H4 (cell line): ENCODE data around the gene ZNF831. TPM values are rescaled to one million over a fixed set of nuclear protein-coding genes. Genes with fewer than 3 reads are reported as not detected.

Experiments used
- DNase-seq: peaks from one replicate; pipeline ENCODE4 v3.0.0-alpha.2; 2015; ENCODE audit warnings: low spot score
- total RNA-seq: library from RNA; depleted of rRNA; stranded (reverse); fragments of >200 nt; shearing (Covaris generic); gene quantifications from 2 replicates; pipeline ENCODE4 v1.2.3, GENCODE V29; 2014

The ZNF831 gene
- total RNA-seq, 1 experiment from 2014 or later = not detected

DNA sequence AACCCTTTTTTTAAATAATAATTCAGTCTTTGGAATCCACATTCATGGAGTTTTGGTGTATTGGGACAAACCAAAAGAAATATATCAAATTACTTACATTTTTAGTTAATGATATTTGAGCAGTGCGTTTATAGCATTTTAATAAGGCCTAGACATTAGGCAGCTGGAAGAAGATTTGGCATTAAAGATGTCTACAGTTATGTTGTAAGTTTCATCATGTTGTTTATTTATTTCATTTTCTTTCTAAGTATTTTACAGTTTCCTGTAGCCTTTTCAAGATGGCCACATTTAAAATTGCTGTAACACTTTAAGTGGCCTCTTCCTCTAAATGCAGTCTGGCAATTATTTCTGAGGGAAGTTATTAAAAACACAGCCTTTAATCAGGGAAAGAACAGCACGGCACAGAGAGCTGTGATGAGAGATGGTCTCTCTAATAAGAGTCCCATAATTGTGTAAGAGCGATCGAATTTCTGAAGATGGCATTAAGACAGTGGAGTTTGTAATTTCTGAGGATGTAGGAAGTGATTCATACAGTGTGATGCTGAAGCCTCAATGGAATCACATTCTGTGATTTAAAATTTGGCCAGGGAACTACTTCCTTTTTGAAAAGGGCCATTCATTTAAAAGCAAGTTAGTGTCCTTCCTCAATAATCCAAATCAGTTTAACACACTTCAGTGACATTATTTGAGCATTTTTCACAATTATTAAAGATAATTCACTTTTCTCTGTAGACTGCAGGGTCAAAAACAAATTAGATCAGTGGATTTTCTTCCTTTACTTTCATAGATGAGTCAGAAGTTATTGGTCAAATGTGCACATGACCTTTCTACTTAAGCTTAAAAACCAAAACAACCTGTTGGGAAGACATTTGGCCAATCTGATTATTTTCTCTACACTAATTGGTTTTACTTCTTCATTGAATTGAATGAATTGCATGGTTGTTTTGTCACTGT is 84.4 kb downstream of the ZNF831 start:
- no peak for DNase-seq

DNA sequence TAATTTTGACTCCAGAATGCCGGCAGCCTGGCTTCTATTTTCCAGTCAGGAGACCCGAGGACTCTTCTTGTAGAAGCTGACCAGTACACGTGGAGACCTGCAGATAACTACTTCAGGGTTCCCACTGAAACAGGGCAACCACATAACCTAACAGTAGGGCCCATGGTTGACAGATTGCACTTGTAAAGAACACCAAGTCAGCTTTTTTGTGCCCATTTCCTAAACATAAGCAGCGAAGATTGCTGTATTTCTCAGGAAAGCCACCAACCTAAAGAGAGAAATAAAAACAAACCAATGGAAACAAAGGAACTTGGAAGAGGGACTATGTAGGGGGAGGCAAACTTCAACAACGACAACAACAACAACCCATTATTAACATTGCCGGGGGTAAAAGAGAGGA is 86.7 kb downstream of the ZNF831 start:
- no peak for DNase-seq

DNA sequence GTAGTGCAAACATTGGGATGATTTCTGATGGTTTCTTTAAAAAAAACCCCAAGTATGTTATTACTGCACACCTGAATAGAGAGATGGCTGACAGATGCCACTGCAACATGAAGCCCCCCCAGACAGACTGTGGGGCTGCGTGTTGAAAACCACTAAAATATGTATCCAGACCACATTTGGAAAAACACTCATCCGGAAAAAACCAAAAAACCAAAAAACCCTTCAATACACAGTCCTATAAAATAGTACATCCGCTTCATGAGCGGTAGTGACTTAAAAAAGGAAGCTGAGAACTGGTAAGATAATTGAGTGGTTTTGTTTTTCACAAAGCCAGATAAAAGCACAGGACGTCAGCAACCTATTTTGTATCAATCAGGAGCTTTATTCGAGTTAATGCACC is 89.7 kb downstream of the ZNF831 start:
- DNase-seq = no peak

DNA sequence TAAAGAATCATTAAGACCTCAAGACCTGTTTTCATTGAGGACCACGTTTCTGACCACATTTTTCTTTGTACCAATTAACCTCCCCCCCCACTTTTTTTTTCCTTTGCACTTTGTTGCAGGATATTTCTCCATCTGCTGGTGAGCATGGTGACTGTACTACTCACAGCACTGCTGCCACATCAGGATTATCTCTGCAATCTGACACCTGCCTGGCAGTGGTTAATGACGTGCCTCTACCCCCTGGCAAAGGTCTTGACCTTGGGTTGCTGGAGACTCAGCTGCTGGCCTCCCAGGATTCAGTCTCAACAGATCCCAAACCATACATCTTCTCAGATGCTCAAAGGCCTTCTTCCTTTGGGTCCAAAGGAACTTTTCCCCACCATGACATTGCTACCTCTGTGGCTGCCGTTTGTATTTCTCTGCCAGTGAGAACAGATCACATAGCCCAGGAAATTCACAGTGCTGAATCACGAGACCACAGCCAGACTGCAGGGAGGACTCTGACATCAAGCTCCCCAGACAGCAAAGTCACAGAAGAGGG is 90.2 kb downstream of the ZNF831 start:
- peak; percentile 30 for DNase-seq

DNA sequence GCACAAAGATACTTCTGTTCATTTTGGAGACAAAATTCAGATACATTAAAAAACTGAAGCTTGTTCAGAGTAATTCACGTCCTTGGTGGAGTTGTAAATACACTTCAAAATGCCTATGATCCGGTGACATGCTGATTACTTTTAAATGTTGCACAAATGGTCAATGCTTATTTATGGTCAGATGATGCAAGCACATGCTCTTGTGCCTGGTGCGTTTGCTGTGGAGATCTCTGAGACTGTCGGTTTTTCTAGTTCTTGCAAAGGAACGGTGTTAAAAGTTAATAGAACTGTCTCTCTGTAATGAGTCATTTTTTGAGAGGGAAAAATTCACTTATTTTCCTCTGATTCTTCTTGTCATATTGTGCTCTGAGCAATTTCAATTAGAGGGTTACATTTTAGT is 91.6 kb downstream of the ZNF831 start:
- DNase-seq = no peak

DNA sequence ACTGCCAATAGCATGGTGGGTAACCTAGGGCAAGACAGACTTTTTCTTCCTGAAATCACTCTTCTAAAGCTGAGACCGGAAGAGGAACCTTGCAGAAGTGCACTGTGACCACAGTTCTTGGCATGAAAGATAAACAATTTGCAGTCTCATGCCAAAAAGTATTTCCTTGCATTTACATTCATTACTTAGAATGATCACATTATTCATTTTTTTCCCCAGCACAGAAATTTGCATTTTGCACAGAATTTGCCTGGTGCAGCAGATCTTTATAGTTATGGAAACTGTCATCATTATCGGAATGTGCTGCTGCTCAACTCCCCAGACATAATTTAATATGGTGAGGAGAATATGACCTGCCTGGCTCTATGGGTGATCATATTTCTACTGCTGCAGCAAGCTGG is 94.6 kb downstream of the ZNF831 start:
- peak; percentile 9 for DNase-seq

DNA sequence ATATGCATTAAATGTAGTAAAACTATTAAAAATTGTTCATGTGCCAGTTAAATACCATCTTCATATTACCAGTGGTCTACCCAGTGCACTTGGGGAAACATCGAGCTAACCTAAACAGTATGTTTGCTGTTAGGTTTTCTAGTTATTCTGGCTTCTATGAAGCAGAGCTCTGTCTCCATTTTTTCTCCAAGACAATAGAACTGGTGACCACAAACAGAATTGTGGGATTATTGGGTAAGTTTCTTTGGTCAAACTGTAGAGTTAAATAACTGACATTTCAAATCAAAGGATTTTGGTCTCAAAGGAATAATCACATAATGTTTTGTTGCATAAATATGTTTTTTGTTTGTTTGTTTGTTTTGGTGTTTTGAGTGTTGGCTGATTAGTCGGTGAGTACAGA is 96.3 kb downstream of the ZNF831 start:
- no peak for DNase-seq

DNA sequence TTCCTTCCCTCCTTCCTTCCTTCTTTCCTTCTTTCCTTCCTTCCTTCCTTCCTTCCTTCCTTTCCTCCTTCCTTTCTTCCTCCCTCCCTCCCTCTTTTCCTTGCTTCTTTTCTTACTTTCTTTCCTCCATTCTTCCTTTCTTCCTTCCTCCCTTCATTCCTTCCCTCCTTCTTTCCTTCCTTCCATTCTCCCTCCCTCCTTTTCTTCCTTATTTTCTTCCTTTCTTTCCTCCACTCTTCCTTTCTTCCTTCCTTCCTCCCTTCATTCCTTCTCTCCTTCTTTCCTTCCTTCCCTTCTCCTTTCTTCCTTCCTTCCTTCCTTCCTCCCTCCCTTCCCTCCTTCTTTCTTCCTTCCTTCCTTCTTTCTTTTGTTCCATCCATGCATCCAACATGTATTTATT is 101.7 kb downstream of the ZNF831 start:
- DNase-seq = no peak

DNA sequence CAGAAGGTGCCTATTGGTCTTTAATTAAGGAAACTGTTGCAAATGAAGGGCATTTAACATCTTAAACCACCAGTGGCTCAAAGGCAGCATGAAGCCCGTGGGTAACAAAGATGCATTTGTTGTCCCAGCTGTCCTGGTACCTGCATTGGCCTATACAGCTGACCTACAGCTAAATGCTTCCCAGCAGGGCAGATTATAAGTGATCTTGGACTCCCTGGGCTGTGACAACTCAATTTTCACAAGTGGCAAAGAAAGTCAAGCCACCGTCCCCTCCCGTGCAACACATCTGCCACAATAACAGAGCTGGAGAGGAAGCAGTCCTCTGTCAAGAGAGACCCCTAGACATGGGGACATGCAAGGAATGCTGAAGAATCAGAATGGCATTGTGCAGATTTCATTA is 105.2 kb downstream of the ZNF831 start:
- no peak for DNase-seq

DNA sequence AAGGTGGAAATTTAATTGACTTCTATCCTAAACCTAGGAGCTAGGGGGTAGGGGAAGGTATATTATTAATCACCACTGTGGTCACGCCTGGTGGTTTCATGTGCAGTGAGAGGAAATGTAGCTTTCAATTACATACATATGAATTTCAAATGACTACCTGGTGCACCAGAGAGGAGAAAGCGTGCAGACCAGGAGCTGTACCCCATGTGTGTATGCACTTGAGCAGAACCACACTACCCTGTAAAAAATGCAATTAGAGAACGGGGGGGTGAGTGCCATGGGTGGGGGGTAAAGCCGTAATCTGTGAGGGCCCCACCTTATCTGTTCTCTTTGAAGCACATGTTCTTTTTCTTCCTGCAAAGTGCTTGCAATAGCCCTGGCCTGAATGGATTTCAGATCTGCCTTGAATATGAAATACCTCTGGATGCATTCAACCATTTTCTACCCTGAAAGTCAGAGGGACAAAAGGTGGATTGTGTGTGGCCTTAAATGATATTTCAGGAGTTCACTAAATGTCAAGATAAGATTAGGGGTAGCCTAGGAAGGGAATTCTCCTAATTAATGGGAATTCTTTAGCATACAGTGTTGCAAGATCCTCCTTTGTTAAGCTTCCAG is 105.9 kb downstream of the ZNF831 start:
- no peak for DNase-seq

DNA sequence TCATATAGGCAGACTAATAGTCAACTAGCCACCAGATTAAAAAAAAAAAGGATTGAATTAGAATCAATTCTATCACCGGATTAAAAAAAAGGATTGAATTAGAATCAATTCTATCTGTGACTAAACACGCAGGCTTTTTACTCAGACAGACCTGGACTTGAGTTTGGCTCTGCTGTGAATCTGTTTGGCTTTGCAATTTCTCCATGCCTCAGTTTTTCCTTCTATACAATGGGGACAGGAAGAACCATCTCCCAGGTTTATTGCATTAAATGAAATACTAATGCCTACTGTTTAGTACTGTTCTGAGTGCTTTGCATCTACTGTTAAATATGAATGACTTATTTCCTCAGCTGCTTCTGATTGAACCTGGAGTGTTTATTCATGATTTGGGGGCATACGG is 106.8 kb downstream of the ZNF831 start:
- DNase-seq = no peak

DNA sequence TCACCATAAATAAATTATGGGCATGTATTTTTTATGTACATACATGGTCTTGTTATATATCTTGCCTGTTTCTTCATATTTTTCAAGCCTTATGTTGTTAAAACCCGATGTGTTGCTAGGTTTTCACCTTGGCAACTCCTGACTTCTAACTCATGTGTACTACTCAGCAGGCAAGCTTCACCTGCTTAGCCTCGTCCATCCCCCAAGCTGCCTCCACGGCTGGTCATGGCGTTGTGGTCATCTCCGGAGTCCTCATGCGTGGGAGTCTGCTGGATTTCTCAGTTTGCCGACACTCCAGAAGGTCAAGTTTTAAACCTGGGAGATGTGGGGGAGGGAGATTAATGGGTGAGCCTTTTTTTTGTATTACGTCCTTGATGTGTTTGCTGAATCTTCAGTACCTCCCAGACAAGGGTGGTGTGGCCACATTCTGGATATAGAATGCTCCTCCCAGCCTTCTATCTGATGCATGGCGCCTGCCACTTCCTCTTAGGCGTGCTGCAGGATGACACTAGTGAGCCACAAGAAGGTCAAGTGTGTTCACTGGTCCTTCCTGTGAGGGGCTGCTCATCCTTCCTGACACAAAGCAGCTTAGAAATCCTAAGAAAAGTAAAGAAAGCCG is 110.2 kb downstream of the ZNF831 start:
- no peak for DNase-seq

DNA sequence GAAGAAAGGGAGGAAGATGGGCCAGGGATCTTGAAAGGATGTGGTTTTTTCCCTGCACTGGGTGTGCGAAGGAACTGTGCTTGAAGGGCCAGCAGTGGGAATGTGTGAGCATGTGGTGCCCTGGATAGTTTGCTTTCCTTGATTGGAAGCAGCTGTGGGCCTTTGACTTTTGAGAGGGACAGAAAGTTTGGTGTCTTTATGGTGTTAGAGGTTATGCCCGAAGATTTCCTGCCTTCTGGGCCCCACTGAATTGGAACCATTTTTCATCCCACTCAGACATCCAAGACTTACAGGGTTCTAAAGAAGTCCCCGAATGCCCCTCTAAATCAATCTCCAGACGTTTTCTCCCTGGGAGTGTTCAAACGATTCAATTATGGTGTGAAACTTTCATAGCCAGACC is 113.3 kb downstream of the ZNF831 start:
- no peak for DNase-seq

DNA sequence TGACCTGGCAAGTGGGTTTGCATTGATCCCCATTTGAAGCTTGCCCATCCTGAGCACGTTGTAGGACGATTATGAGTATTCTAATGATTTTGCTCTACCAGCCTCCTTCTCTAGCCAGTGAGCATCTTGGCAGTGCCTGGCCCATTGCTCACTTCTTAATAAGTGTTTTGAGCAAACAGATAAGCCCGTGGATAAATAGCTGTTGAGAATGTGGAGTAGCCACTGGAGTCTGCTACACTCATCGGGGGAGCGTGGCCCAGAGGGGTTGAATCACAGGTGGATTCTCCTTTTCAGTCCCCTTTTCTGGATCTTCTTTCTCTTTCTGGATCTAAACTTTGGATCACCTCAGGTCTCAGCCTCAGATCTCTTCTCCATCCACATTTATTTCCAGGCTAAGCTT is 120.8 kb downstream of the ZNF831 start:
- DNase-seq = no peak

DNA sequence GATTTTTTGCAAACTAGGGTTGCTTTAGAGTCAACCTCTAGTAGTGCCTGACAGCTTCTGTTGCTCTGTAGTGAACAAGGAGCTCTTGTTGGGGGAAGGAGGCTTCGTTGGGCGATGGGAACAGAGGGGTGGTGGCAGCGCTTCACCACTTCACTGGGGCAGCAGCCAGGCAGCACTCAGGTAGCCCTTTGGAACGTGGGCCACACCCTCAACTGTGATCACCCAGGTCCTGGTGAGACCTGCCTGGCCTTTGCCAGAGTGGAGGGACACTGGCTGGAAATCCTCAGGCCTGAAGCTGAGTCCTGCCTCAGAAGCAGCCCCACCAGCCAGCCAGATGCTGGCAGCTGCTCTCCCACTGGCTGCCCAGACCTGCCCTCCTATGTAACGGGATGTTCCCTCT is 126.4 kb downstream of the ZNF831 start:
- no peak for DNase-seq

DNA sequence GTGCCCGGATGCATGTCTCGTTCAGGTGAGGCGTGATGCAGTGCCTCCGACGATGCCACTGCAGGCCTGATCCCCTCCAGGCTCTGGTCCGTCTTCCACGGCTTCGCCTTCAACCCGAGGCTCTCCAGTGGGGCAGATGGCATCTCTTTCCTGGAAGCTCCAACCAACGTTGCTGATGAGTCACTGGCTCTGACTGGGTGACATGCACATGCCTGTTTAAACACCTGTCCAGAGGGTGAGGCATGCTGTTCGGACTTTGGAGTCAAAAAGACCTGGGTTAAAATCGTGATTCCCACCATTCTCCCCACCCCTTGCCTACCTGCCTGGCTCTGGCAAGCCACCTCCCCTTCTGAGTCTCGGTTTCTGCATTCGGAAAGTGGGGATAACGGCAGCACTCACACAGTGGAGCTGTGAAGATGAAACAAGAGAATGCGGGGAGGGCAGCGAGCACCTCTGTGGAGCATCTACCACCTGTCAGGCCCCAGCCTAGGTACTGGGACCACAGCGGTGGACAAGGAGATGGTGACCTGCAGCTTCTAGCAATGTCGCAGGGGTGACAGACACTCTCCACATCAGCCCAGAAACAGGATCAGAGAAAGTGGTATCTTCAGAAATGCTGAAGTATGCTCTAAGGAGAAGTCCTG is 128.2 kb downstream of the ZNF831 start:
- DNase-seq = no peak

DNA sequence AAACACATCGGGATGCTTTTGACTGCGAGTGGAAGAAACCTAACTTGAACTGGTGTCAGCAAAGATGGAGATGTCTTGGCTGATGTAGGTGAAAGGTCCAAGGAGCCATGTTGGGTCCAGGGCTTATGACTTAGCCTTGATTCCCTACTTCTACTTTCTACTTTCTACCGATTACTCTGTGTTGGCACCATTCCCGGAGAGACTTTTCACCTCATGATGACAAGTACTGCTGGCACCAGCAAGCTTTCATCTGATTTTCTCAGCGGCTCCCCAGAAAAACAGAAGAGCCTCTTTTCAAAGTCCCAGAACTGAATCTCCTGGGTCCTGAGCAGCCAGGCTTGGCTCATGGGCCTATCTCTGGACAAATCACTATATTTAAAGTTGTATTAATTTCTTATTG is 131.9 kb downstream of the ZNF831 start:
- no peak for DNase-seq

DNA sequence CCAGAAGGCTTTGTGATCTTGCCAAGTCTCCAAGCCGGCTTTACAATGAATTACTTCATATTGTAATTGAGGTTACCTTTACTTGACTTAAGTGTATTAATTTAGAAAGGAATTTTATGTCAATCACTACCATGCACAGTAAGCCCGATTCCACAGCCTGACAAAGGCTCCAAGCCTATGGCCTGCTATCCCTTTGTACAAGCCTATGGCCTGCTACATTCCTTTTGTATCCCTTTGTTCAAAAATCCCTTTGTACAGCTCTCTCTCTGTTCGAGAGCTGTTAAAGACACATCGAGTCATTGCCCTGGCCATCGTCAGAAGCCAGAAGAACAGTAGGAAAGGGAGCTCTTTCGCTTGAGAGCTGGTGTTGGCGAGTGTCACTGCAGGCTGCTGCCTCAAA is 134.1 kb downstream of the ZNF831 start:
- DNase-seq = no peak

DNA sequence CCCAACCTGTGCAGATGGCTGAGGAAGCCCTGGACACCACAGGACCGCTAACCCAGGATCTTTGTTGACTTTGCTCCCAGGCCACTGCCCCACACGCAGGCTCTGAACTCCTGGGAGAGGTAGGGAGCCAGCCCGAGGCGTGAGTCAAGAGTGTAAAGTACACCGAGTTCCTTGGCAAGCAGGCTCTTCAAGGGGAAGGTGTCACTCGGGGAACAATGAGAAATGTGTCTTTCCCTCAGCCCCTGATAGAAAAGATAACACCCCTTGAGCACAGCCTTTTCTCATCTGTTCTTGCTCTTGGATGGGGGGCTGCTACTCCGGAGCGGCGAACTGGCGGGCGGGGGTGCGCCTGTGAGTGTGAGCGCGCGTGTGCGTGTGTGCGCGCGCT is 136.3 kb downstream of the ZNF831 start:
- DNase-seq = no peak

DNA sequence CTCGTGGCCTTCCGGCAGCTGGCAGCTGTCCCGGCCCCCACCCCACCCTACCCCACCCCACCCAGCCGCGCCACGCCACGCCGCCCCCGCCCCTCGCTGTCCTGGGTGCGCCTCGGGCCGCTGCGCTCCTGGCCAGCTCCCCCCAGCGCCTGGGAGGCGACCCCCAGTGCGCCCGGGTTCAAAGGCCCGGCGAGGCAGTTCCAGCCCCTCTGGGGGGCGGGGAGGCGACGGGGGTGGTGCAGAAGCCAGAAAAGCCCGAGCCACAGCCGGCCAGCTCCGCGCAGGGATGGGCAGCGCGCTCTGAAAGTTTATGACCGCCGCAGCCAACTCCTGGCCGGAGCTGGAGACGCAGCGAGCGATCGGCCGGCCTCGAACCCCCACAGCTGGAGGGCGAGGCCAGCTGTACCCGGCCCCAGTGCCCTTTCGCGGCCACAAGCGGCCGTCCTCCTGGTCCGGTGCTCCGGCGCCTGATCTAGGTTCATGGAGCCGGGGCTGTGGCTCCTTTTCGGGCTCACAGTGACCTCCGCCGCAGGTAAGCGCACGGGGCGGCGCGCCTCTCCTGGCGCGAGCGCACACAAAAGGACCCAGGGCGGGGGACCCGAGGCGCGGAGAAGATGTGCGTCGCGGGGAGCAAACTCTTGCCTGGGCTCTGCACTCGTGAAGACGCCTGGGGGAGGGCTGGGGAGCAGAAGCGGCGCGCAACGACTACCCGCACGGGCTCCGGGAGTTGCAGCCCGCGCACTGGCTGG is 136.9 kb downstream of the ZNF831 start, which contains the start of gene EDN3:
TSS of gene EDN3 (plus strand) at position 279 of the 749 bp plus-strand sequence. CDS start at position 481, 202 bp downstream.
- DNase-seq = no peak

DNA sequence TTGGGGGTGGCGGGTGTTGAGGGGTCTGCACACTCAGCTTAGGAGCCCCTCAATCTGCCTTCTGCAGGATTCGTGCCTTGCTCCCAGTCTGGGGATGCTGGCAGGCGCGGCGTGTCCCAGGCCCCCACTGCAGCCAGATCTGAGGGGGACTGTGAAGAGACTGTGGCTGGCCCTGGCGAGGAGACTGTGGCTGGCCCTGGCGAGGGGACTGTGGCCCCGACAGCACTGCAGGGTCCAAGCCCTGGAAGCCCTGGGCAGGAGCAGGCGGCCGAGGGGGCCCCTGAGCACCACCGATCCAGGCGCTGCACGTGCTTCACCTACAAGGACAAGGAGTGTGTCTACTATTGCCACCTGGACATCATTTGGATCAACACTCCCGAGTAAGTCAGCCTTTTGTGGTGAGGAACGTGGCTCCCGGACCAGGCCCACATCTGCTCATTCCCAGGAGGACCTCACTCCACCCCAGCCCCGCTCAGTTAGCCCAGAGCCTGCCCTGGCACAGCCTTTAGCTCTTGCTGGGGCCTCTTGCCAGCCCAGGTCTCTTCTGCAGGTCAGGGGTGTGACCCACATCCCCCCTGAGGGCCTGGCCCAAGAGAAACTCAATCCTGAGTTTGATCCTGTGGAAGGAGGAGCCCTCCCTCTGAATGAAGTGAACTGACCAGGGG is 137.9 kb downstream of the ZNF831 start:
- DNase-seq = no peak
